Stimulated activated CD4-positive, alpha-beta T cell treated with anti-CD3 and anti-CD28 coated beads, Interleukin-1b, Interleukin-23, amount 100 ng/mL, for 24 hours (primary cell): ENCODE measurements around the gene MMS22L.

Source experiments
- DNase-seq, 4 experiments: peaks; one replicate each; pipeline ENCODE4 v3.0.0-alpha.2; 2020; ENCODE audit warnings: low read depth in 4 of 4, low spot score in 1 of 4

The MMS22L gene

DNA sequence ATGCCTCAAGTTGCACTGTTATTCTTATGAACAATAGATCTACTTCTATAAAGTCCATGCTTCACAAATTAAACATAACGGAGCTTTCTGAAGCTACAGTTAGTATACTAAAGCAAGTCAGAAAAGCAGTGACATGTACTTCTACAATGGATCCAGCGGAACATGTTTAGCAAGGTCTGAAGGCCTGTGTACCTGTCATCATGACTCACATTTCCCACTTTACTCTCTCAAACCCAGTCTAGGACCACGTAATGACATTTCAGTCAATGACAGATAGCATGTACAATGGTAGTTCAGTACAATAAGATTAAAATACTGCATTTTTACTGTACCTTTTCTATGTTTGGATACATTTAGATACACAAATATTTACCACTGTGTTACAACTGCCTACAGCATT lies 132.1 kb downstream of the MMS22L start:
- DNase-seq: no peak

DNA sequence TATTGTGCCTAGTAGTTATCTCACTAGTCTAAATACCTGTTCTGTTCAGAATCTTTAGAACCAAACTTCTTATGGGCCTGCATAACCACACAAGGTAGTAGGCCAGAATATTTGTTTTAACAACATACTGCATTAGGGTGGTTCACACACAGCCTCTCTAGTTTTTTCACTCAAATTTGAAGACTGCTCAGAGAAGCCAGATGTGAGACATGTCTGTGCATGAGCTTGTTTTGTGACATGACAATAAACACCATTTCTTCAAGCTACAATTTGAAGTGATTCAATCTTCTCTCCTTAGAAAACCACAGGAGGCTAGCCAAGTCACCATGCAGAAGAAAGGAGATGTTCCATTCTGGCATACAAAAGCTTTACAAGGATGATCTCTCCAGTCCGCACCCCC lies 135.6 kb downstream of the MMS22L start:
- no peak for DNase-seq

DNA sequence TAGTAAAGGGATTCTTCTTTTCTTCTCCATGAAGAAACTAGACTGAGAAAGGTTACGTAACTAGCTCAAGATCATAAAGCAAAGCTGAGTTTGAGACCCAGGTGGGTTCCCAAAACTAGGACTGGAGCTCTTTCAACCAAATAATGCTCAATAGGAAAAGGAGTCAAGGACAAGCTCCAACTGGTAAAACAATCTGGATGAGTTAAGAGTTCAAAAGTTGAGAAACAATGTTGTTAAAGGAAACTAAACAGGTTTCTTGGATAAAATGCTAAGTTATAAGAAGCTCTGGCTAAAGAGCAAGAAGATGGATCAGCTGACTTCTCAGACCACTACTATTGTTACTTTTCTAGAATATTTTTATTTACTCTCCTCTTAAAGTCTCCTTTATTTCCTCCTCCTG lies 137.3 kb downstream of the MMS22L start:
- DNase-seq: no peak

DNA sequence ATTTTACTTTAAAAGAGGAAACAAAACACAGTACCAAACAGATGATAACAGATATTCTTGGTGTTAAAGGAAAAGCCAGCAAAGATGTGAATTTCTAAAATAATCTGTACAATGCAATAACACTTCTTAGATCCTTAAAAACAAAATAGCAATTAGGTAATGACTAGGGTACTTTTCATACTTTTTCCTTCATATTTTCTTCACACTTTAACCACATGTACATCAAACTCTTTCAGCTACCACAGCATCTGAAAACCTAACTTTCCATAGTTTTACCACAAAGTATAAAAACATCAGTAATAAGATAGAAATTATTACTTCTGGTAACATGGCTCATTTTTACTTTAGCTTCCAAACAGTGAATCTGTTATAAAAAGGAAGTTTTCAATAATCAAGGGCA lies 141.3 kb downstream of the MMS22L start:
- no peak for DNase-seq

GRCh38 chr6:97138581-97138980 lies 144.4 kb downstream of the MMS22L start:
- no peak for DNase-seq

DNA sequence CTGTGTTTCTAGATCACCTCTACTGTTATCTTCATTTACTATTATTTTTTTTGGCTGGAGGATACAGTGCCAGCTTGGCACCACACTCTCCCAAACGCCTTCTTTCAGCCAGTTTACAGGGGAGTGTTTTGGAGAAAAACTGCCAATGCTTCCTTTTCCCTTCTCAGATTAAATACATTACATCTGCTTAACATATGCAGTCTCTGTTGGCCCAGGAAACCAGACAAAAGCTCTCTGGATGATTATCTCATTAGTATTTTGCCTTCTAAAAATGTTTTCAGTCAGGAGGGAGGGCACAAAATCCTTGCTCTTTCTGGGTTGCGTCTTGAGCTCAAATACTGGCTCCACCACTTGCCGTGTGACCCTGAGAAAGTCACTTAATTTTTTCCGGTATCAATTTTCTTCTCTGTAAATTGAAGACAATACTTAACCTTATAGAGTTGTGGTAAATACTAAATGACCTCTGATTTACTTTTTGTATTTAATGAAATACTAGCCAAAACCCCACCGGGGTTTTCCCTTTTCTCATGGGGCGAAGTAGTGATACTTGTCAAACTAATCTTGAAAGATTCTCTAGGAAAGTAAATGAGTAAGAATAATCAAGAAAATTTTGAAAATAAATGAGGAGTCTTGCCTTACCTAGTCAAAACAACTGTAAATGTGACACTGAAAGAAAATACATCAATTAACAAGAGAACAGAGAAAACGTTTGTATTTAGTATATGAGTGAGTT lies 146.2 kb downstream of the MMS22L start:
- no peak for DNase-seq

- no peak for DNase-seq
Measured at GRCh38 chr6:97133067-97133466, 149.9 kb downstream of the MMS22L start.

DNA sequence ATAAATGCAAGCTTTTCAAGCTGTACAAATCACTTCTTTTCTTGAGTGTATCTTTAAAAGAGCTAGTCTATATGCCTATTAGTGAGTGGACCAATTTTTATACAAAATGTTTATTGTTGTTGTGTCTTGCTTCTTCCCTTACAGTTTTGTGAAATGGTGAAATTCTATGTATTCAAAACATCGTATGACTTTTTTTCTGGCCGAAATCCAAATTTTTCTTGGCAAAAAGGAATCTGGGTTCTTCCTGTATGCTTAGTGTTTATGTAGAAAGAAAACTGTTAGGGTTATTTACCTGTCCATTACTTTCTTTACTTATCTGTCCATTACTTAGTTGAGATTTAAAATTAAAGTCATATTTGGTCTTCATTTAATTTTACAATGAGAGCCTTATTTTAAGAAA lies 153.9 kb downstream of the MMS22L start:
- DNase-seq: no peak

DNA sequence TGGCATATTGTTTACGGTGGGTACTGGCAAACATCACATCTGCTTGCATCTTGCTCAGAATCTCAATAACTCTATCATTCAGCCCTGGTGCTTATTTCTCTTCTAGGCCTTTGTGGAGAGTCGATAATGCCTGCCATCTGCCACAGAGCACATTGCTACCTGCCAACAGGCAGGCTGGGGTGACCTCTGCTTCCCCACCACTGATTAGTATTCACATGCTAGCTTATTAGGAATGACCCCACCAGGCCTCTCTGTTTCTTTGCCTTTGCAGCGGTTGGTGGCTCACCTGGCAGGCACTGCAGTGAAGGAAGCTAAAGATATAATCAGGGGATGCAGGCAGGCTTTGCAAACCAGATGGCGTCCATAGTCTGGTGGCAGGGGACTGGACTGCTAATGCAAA lies 154.5 kb downstream of the MMS22L start:
- no peak for DNase-seq

DNA sequence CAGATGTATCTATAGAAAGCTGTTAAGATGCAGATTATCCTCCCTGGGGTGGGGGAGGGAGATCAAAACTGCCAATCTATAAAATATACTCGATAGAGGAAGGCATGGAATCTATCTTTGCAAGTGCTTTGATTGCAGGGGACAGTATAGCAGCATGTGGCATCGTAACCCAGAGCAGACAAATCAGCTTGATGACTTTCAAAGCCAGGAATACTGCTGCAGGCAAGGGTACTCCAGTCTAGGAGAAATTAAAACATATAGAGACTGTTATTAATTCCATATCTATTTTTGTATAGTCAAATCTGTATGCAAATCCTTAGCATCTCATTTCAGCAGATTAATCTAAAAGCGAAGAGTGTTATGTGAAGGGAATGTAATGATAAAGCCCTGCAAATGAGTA lies 159.4 kb downstream of the MMS22L start:
- DNase-seq: no peak

GRCh38 chr6:97123112-97123511 lies 159.9 kb downstream of the MMS22L start:
- no peak for DNase-seq

- no peak for DNase-seq
Measured at GRCh38 chr6:97120511-97120910, 162.5 kb downstream of the MMS22L start.

- DNase-seq: no peak
Measured at GRCh38 chr6:97114645-97115044, 168.4 kb downstream of the MMS22L start.

DNA sequence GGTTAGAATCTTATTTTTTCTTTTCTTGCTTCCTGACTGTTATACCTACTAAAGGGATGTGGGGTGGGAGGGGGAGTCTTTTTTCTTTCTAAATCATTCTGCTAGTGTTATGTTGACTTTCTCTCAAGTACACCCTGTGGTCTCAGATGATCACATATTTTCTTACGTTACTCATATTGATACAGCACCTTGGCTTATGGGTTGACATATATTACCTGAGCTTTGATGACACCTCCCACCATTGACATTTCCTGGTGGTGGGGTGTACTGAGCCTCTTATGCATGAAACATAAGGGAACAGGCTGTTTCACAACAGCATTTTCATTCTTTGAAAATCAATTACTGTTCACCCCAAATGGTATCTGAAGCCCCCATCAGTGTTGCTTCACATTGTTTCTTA lies 169.8 kb downstream of the MMS22L start:
- peak in 1 of 4 experiments; percentile 9 for DNase-seq

DNA sequence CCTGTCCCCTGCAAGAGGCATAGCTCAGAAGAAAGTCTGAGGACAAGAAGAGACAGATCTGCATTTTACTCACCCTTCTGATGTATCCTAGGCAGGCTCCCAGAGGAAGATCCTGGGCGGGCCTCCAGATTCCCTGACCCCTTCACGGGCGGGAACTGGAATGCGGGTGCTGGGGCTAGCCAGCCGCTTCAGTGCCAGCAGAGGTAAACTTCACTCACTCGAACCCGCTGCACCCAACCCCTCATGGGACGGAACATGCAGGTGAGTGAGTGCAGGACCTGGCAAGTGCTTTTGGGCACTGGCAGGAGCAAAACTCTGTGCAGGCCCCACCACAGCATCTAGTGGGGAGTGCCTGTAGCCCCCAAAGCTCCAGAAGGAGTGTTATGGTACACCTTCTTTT lies 171.8 kb downstream of the MMS22L start:
- DNase-seq: no peak

DNA sequence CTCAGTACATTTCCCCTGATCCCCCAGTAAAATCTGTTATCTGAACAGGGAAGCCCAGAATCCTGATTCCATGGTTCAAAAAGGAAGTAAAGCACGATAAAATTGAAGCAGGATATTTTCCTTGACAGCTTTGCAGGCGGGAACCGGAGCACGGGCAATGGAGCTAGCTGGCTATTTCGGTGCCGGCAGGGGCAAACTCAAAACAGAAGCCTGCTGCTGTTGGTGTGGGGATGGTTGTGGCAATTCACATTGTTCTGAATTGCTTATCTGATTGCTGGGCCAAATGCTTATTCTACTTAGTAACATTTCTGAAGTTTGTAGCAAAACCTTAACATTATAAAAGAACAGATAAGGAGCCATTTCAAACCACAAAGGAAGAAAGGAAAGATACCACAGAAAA lies 172.4 kb downstream of the MMS22L start:
- no peak for DNase-seq

- DNase-seq: no peak
Measured at GRCh38 chr6:97110149-97110548, 172.9 kb downstream of the MMS22L start.

GRCh38 chr6:97109444-97109843 lies 173.6 kb downstream of the MMS22L start:
- no peak for DNase-seq

DNA sequence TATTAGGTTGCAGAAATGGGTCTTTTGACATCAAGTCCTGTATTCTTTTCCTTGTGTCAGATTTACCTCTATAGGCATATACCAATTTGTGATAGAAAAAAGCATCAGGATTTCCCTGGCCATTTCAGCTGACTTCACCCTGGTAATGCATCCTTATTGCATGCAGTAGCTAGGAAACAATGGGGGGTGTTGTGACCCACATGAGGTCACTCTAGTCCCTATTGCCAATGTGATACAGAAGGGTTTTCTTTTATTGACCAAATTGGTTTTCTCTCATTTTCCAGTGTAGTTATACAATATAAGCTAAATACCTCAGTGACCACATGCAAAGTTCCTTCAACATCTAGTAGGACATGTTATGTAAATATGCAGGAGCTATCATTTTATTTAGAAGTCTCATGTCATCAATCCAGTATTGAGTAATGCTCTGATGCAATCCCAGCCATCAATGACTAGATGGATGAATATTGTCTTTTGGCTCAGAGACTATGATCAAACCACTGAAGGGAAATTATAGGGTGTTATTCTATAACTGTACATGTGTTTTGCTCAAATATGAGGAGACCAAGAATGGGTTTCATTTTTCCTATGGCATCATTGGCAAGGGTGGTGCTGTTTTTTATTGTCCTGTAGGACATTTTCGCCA lies 180.7 kb downstream of the MMS22L start:
- no peak for DNase-seq

DNA sequence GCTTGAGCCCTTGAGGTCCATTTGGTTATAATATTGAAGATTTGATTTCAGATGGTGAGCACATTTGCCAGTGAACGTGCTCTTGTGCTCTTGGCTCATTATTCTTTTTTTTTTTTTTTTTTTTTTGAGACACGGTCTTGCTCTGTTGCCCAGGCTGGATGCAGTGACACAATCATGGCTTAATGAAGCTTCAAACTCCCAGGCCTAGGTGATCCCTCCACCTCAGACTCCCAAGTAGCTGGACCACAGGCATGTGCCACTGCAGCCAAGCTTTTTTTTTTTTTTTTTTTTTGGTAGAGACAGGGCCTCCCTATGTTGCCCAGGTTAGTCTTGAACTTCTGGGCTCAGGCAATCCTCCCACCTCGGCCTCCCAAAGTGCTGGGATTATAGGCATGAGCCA lies 182.3 kb downstream of the MMS22L start:
- no peak for DNase-seq

GRCh38 chr6:97097068-97098047 lies 185.7 kb downstream of the MMS22L start:
- DNase-seq: no peak

GRCh38 chr6:97095311-97095850 lies 187.6 kb downstream of the MMS22L start:
- DNase-seq: no peak
